OCI-M2 (cell line): Measurements from ENCODE around the gene DPP4.
"Not testable (repeated sequence)": the region's sequence is repeated elsewhere in the genome, so short reads cannot be mapped to it uniquely, and the experiment has no call there.

Experiments used
- DNase-seq: peaks from one replicate; lab custom pipeline; 2025; ENCODE audit not compliant: unreplicated experiment; lab: John Stamatoyannopoulos, UW

DPP4 gene

GRCh38 chr2:161964160-161964559, 109.9 kb downstream of the DPP4 start:
- DNase-seq = no peak

DNA sequence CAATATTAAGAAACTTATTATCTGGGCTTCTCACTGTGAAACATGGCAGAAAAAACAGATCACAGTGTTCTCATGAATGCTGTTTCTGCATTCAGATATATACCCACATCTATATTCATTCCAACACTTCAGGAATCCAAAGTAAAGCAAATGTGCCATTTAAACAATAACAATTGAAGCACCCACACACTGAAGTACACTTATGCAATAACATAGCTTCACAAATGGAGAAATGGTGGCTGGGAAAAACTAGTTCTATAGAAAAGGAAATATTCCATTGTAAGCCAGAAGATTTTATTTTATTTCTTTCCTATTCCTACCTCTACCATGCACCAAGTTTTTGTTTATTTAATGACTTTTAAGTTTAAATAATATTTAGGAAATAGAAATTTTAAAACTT, 111.9 kb downstream of the DPP4 start:
- no peak for DNase-seq

DNA sequence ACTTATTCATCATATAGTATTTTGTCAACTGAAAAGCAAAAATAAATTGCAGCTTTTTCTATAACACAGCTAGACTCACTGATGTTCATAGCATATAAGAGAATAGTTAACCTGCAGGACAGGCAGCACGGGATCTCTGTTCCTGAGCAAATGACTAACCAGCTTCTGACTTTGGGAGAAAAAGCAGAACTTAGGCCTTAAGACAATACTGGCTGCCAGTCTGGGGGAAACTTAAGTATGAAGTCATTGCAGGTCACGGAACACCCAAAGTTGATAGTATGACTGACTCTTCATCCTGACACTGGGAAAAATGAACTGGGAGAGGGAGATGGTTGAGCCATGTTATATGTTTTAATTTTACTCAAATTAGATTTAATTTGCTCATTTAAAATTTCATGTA, 113.0 kb downstream of the DPP4 start:
- DNase-seq = no peak

- DNase-seq = no peak
Measured at GRCh38 chr2:161956738-161957137, 117.3 kb downstream of the DPP4 start.

GRCh38 chr2:161955211-161955610, 118.8 kb downstream of the DPP4 start:
- DNase-seq = no peak

DNA sequence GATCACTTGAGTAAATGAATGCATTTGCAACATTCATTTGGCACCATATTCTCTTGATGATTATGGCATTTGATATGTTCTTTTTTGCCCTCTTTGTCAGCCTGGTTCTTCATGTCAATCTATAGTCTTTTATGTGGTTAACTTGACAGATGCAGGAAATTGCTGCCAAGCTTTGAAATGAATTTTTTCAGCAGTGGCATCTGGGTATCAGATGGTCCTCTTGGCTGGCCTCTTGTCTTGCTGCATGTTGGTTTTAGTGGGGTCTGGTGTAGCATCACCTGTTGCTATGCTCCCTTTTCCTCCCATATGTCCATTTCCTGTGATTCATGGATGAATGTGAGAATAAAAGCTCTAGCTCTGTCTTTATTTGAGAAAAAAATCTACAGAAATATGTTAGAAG, 119.9 kb downstream of the DPP4 start:
- DNase-seq = no peak

- not testable (repeated sequence) for DNase-seq
Measured at GRCh38 chr2:161953367-161953766, 120.6 kb downstream of the DPP4 start.

- no peak for DNase-seq
Measured at GRCh38 chr2:161952783-161953191, 121.2 kb downstream of the DPP4 start.

DNA sequence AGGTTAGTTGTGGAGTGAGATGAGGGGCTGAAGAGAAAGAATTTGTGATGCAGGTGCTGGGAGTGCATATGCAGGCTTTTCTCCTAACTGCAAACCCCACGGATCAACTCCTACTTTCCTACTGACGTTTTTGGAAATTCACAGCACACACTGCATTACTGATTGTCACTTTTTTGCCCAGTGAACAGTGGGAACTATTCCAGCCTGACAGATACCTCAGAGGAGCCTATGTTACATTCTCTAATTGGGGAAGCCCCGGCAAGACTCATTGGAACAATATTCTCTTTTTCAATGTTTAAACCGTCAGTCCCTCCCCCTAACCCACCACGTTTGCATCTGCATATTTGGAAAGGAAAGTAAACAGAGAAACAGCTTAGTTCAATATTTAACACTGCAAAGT, 126.2 kb downstream of the DPP4 start:
- no peak for DNase-seq

GRCh38 chr2:161947406-161947805, 126.6 kb downstream of the DPP4 start:
- DNase-seq = no peak

DNA sequence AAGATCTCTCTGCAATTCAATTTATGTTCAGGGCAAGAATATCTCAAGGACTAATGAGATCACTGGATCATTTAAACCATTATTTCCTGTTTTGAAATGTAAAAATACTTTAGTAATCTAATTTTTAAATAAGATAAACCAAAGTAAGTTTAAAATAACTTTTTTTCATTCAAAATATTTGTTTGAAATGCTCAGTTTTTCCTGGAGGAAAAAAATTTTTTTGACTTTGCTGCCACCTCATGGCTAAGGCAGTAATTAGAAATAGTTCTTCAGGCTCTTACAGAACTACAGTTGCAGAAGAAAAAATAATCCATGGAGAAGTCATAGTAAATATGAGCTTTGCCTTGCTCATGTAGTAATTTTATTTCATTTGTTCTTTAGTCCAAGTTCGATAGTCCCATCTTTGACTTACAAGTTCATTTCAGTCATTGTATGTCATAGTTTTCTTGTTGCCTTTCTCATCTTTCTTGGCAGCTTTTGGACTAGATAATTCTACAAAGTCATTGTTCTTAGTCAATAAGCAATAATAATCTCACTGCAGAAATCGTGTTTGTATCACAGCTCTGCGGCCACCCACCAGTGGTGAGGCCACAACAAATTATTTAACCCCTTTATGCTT, 127.4 kb downstream of the DPP4 start:
- no peak for DNase-seq

DNA sequence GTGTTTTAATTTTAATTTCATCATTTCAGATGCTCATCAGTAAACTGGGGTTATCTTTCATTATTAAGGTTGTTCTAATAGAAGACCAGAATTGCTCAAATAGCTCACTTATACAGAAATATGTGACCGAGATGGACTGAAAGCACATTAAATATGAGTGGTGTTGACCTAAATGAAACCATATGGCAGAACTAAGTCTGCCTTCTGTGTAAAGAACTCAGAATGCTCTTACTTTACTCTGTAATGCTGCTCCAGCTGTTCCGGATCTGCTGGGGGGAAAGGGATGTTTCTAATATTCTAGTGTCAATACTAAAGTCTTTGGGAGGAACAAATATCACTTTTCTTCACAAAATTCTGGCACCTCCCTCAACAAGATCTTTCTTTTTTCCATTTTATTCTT, 131.0 kb downstream of the DPP4 start:
- DNase-seq = no peak
